H1 (cell line): ENCODE measurements around the gene MOCS3.

Experiments used
- CEBPB ChIP-seq: IDR thresholded peaks from 2 replicates; pipeline ENCODE4 v1.6.1; 2012; ENCODE audit warnings: low read depth, low read length
- EGR1 ChIP-seq: IDR thresholded peaks from 2 replicates; pipeline ENCODE4 v1.6.1; 2011; ENCODE audit warnings: low read depth, low read length, borderline replicate concordance
- RAD21 ChIP-seq, 2 experiments: IDR thresholded peaks in 1 of 2; conservative IDR thresholded peaks in 1 of 2; 2 replicates each; pipeline ENCODE4 v1.6.1; 2011; ENCODE audit warnings: low read depth in 2 of 2, low read length in 2 of 2, improper control_type of control experiment in 1 of 2, inconsistent platforms in 1 of 2, mild to moderate bottlenecking in 1 of 2, moderate library complexity in 1 of 2
- SRF ChIP-seq: IDR thresholded peaks from 2 replicates; pipeline ENCODE4 v1.6.1; 2011; ENCODE audit warnings: mild to moderate bottlenecking, low read depth, low read length, moderate library complexity

DNA sequence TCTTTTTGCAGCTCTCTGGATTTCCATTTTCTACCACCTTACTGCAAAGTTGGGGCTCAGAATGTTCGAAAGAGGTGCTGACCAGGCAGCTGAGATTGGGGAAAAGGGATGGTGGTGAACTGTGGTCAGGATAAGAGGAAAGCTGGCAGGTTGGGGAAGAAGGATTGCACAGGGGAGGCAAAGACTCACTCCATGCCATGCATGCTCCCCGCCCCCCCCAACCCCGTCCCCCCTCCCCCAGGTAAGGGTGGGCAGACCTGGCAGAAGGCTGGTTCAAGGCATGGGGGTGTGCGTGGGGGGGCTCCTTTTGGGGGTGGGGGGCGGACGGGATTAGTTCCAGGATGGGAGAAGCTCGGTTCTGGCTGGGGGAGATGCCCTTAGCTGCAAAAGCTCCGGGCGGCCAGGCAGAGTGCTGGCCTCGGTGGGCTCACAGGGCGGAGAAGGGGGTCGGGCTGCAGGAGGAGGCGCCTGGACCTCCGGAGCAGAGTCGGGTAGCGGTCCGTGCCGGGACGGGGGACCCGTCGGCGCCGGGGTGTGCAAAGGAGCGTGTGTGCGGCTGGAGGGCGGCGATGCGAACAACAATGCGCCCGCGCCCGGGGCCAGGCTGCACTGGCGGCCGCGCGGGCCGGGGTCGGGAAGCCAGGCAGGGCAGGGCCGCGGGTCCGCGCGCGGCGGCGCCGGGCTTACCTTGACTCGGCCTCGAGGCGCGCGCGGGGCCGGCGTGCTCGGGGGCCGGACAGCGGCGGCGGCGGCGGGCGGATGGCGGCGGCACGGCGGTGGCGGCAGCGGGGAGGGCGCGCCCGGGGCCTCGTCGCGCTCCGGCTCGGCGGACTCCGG, 28.3 kb upstream of the MOCS3 start:
- TF ChIP-seq RAD21 (IDR thresholded peaks at IDR 0.05 in 1 of 2, conservative IDR thresholded peaks at IDR 0.05 in 1 of 2; ENCODE audit: low read depth in 2 of 2, low read length in 2 of 2) (no peak), CEBPB (no peak), EGR1 (no peak), SRF (no peak)
